Measurements from ENCODE around the gene CSGALNACT2. TPM values are rescaled to one million over a fixed set of nuclear protein-coding genes. Genes with fewer than 3 reads are reported as not detected.

Gene CSGALNACT2
- total and polyA plus RNA-seq, 9 of the 15 experiments (the other 6 are each of a cell fraction or from before 2014, with no cell fraction given), result 1.4 to 7.3 (median 3.5) TPM

GRCh38 chr10:43202657-43203447 is 64.6 kb downstream of the CSGALNACT2 start (continued):
- TF ChIP-seq E2F6 (IDR thresholded peaks at IDR 0.05; ENCODE audit: borderline replicate concordance in 1 of 2, extremely low read depth in 1 of 2, insufficient read depth in 1 of 2, insufficient read length in 1 of 2, low read depth in 1 of 2, low read length in 1 of 2, poor library complexity in 1 of 2, severe bottlenecking in 1 of 2) (no peak), BRD9 (IDR thresholded peaks at IDR 0.05; ENCODE audit: low read depth, partially characterized antibody) (no peak), HINFP (tag; conservative IDR thresholded peaks at IDR 0.05; ENCODE audit: low read depth) (no peak), THRAP3 (IDR thresholded peaks at IDR 0.05; ENCODE audit: borderline replicate concordance) (no peak), MLLT1 (IDR thresholded peaks at IDR 0.05) (no peak), SAP30 (IDR thresholded peaks at IDR 0.05; ENCODE audit: borderline replicate concordance, insufficient read depth, low read depth, low read length, poor library complexity, severe bottlenecking) (no peak), MXD1 (CRISPR knock-in tag; IDR thresholded peaks at IDR 0.05; ENCODE audit: borderline replicate concordance, poor library complexity, severe bottlenecking) (no peak), GTF2F1 (IDR thresholded peaks at IDR 0.05; ENCODE audit: low read depth, low read length) (no peak), ESRRA (IDR thresholded peaks at IDR 0.05; ENCODE audit: borderline replicate concordance, low read depth) (0 out of 2 replicates have a peak, but pooled peaks have one; percentile 15), KDM4B (IDR thresholded peaks at IDR 0.05; ENCODE audit: borderline replicate concordance in 2 of 2, low read depth in 1 of 2) (no peak), NR4A1 (CRISPR knock-in tag; IDR thresholded peaks at IDR 0.05) (no peak), NR4A1 (tag; IDR thresholded peaks at IDR 0.05) (0 out of 2 replicates have a peak, but pooled peaks have one; percentile 50), NCOA6 (IDR thresholded peaks at IDR 0.05) (no peak), TRIM25 (IDR thresholded peaks at IDR 0.05; ENCODE audit: borderline replicate concordance) (no peak), GATAD2A (IDR thresholded peaks at IDR 0.05) (0 out of 2 replicates have a peak, but pooled peaks have one; percentile 13), HNRNPLL (IDR thresholded peaks at IDR 0.05; ENCODE audit: low read depth, low read length, poor library complexity, severe bottlenecking) (no peak)
